GM12801 (cell line): ENCODE measurements around the gene PPM1H.

Experiments used
- TF ChIP-seq, protein P1 (sequence below): IDR thresholded peaks from one replicate; pipeline ENCODE4 v1.5.1; 2011; ENCODE audit warnings: control low read depth; ENCODE audit not compliant: insufficient read length; ENCODE audit errors: extremely low read depth

The PPM1H gene

DNA sequence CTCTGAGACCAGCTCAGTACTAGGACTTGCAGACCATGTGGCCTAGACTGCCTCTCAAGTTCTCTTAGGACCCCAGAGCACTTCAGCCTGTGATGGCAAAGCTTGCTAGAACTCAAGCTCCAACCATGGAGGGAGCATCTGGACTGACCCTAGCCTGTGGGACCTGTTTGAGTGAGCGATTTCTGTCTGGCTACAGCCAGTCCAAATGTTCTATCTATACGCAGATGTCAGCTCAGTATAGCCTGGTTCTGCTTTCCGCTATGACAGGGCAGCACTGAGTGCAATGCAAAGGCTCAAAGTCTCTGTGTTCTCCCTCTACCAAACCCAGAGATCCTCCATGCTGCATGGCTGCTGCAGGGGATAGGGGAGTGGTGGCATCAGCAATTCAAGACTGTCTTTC, 20.7 kb upstream of the PPM1H start:
- TF ChIP-seq, protein P1, sequence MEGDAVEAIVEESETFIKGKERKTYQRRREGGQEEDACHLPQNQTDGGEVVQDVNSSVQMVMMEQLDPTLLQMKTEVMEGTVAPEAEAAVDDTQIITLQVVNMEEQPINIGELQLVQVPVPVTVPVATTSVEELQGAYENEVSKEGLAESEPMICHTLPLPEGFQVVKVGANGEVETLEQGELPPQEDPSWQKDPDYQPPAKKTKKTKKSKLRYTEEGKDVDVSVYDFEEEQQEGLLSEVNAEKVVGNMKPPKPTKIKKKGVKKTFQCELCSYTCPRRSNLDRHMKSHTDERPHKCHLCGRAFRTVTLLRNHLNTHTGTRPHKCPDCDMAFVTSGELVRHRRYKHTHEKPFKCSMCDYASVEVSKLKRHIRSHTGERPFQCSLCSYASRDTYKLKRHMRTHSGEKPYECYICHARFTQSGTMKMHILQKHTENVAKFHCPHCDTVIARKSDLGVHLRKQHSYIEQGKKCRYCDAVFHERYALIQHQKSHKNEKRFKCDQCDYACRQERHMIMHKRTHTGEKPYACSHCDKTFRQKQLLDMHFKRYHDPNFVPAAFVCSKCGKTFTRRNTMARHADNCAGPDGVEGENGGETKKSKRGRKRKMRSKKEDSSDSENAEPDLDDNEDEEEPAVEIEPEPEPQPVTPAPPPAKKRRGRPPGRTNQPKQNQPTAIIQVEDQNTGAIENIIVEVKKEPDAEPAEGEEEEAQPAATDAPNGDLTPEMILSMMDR: no peak

DNA sequence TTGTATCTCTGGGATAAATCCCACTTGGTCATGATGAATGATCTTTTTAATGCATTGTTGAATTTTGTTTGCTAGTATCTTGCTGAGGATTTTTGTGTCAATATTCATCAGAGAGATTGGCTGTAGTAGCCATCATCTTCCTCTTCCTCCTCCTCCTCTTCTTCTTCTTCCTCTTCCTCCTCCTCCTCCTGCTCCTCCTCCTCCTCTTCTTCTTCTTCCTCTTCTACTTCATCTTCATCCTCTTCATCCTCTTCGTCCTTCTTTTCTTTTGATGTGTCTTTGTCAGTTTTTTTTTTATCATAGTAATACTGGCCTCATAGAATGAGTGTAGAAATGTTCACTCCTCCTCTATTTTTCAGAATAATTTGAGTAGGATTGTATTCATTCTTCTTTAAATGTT, 15.4 kb upstream of the PPM1H start:
- TF ChIP-seq, protein P1: no peak

DNA sequence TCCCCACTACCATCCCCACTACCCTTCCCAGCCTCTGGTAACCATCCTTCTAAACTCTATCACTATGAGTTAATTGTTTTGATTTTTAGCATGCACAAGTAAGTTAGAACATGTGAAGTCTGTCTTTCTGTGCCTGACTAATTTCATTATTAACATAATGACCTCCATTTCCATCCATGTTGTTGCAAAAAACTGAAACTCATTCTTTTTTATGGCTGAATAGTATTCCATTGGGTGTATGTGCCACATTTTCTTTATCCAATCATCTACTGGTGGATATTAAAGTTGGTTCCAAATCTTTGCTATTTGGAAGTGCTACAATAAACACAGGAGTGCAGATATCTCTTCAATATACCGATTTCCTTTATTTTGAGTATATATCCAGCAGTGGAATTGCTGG, 13.2 kb upstream of the PPM1H start:
- TF ChIP-seq, protein P1: no peak

DNA sequence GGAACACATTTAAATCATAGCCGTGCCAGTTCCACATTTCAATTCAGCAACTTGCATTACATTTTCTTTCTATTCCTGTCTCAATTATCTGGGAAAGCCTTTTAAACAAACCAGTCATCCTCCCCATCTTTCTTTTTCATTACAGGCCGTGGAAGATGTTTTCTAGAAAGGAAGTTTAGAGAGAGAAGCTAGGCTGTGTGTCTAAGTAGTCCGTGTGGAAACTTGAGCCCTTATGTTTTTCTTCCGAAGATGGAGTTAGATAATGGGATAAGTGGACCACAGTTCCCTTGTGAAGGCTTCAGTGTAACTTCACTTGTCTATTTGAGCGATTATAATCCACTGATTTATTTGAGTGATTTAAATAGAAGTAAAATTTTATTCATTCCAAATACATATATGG, 12.4 kb upstream of the PPM1H start:
- TF ChIP-seq, protein P1: no peak

DNA sequence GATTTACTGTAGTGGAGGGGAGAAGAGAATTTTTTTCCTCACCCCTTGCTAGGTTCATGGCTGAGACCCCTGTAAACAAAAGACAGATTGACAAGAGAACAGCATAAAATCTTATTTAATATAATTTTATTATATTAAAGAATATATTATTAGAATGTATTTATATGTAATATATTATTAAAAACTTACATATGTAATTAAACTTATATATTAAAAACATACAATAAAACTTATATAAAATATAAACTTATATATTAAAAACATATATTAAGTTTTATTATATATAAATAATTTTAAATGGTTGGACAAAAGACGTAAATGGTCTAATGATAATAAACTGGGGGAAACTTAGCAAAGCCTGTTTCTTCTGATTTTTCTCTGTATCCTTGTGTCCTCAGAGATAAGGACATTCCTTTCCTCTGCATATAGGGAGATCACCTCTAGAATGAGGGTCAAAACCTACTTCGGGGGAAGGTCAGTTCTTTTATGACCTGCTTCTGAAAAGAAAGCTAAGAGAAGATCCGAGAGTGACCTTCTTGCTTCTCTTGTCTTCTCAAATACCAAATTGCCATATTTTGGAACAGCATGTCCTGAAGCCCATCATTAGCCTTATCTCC, 8.9 kb upstream of the PPM1H start:
- TF ChIP-seq, protein P1: no peak

DNA sequence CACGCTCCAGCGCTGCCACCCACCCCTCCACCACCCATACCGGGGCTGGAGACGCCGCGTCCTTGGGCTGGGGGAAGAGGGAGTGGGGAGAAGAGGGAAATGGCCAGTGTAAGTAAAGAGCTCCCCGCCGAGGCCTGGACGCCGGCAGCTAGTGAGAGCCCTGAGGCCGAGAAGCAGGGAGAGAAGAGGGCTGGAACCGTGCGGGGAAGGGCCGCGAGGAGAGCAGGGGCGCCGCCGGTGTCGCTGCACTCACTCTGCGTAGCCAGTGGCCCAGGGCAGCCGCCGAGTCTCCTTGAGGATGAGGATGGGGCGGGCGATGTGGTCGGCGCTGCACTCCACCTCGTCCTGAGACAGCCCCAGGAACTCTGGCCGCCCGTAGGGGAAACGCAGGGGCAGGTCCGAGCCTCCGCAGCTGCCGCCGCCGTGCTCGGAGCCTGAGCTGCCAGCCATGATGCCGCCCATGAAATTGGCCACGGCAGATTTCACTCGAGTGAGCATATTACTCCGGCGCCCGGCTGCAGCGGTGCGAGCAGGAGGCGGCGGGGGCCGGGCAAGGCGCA, 631 bp downstream of the PPM1H start:
- TF ChIP-seq, protein P1: no peak

DNA sequence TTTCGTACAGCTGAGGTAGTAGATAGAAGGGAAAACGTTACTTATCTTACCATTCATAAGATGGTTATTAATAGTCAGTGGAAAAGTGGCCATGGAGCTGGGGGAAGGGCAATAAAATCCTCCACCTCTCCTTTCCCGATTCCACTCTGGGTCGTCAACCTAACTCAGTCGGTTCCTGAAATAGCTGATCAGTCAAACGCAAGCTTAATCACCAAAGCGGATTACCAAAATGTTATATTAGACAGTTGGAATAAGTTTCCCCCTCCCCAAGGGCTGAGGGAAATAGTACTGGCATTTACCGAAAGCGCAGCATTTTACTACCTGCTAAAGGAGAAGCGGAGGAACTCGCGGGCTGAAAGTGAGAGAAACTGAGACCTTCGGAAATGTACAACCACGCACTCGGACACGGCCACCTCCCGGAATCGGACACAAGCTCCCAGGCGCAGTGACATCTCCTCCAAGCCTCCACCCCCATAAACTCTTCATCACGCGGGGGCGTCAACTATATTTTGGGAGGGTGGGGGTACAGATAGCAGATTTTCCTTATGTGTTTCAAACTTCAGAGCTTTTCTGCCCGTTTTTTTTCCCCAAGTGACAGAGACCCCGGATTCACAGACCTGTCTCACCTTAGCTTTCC, 1.2 kb downstream of the PPM1H start:
- TF ChIP-seq, protein P1: no peak
